SK-N-DZ (cell line): ENCODE data around the gene LRRC9.

Experiments
- DNase-seq: peaks from one replicate; pipeline ENCODE4 v3.0.0-alpha.2; 2015; ENCODE audit warnings: low spot score

The LRRC9 gene

GRCh38 chr14:60107477-60107876 lies 187.5 kb downstream of the LRRC9 start:
- DNase-seq, result no peak

GRCh38 chr14:60111732-60112131 lies 191.8 kb downstream of the LRRC9 start:
- DNase-seq, result no peak
